HCT116 (cell line): ENCODE measurements around the gene PEX12. TPM values are rescaled to one million over a fixed set of nuclear protein-coding genes. Genes with fewer than 3 reads are reported as not detected.

Experiments
- ATAC-seq: fragments of 200-7000 bp; cut with Tn5 transposase; 2 replicates; pipeline ENCODE4 v1.9.1; 2020; ENCODE audit warnings: mild to moderate bottlenecking, moderate library complexity
- BruUV-seq: library from RNA; stranded (reverse); fragments of 400-500 nt; replicated peaks from 2 replicates; lab custom pipeline; 2021; lab: Mats Ljungman, UMichigan
- CTCF ChIA-PET: fragments of 300-600 bp; sonication (Branson Sonifier 250); formaldehyde crosslinking; loops from one replicate; lab custom pipeline; 2021; ENCODE audit warnings: antibody characterized with exemption; lab: Charles Lee
- POLR2A ChIA-PET: fragments of 300-600, 350-600 bp; sonication (Branson Sonifier 250); formaldehyde crosslinking; loops from one replicate; lab custom pipeline; 2021; ENCODE audit warnings: antibody characterized with exemption; lab: Charles Lee
- RAD21 ChIA-PET, 2 experiments: fragments of 300-600 bp; sonication (Branson Sonifier 250); formaldehyde crosslinking; loops; one replicate each; lab custom pipeline; 2023; ENCODE audit warnings: low total read pairs in 2 of 2; ENCODE audit not compliant: uncharacterized antibody in 2 of 2, unreplicated experiment in 2 of 2, low non-redundant PET in 1 of 2; lab: Charles Lee
- DNase-seq: peaks from one replicate; pipeline ENCODE4 v3.0.0-alpha.2; 2010; ENCODE audit warnings: low read depth, low spot score
- H2AFZ ChIP-seq: fragments of 200-600 bp; shearing (Covaris generic), sonication (generic); 2 replicates; pipeline ENCODE4 v1.6.1; 2017; ENCODE audit warnings: low read depth, mixed run types, mixed read lengths, antibody characterized with exemption, low read length; ENCODE audit not compliant: poor library complexity, severe bottlenecking
- H3K27ac ChIP-seq: 2 replicates; pipeline ENCODE4 v1.5.1; 2012; ENCODE audit warnings: low read depth, low read length
- H3K27me3 ChIP-seq: fragments of 200-600 bp; sonication (generic); 2 replicates; pipeline ENCODE4 v1.6.1; 2016; ENCODE audit warnings: mixed run types, low read length, mixed read lengths; ENCODE audit not compliant: insufficient read depth
- H3K36me3 ChIP-seq, 2 experiments: fragments of 200-500 bp in 1 of 2; fragments of 200-600 bp in 1 of 2; sonication (Bioruptor generic) in 1 of 2; sonication (generic) in 1 of 2; 2 replicates each; pipeline versions ENCODE4 v1.5.1 to v1.6.1; 2014 to 2016; ENCODE audit warnings: low read length in 2 of 2, inconsistent platforms in 1 of 2, mixed read lengths in 1 of 2, mixed run types in 1 of 2; ENCODE audit not compliant: insufficient read depth in 2 of 2, control insufficient read depth in 1 of 2
- H3K4me1 ChIP-seq, 2 experiments: fragments of 200-600 bp in 1 of 2; sonication (generic) in 1 of 2; 2 replicates each; pipeline versions ENCODE4 v1.5.1 to v1.6.1; 2012 to 2017; ENCODE audit warnings: low read length in 2 of 2, inconsistent platforms in 1 of 2, mild to moderate bottlenecking in 1 of 2, mixed read lengths in 1 of 2, mixed run types in 1 of 2, moderate library complexity in 1 of 2; ENCODE audit not compliant: insufficient read depth in 2 of 2, control insufficient read depth in 1 of 2
- H3K4me2 ChIP-seq: fragments of 200-600 bp; sonication (generic); 2 replicates; pipeline ENCODE4 v1.6.1; 2017; ENCODE audit warnings: mixed run types, low read length, mixed read lengths
- H3K4me3 ChIP-seq, 2 experiments: fragments of 200-600 bp in 1 of 2; sonication (generic) in 1 of 2; replicated peaks in 1 of 2; 2 replicates each; pipeline ENCODE4 v1.5.1; 2011 to 2016; ENCODE audit warnings: low read length in 2 of 2, control low read depth in 1 of 2, low read depth in 1 of 2, mild to moderate bottlenecking in 1 of 2, mixed read lengths in 1 of 2, mixed run types in 1 of 2
- H3K79me2 ChIP-seq: fragments of 200-600 bp; sonication (generic); 2 replicates; pipeline ENCODE4 v1.6.1; 2017; ENCODE audit warnings: mild to moderate bottlenecking, mixed run types, low read length, moderate library complexity, mixed read lengths; ENCODE audit not compliant: insufficient read depth
- H3K9ac ChIP-seq: fragments of 200-600 bp; sonication (generic); 2 replicates; pipeline ENCODE4 v1.6.1; 2016; ENCODE audit warnings: low read length, mixed read lengths
- H3K9me2 ChIP-seq: fragments of 200-600 bp; sonication (generic), shearing (Covaris generic); 2 replicates; pipeline ENCODE4 v1.6.1; 2017; ENCODE audit warnings: mixed run types, mild to moderate bottlenecking, moderate library complexity; ENCODE audit not compliant: insufficient read depth
- H3K9me3 ChIP-seq, 2 experiments: fragments of 200-500 bp in 1 of 2; fragments of 200-600 bp in 1 of 2; sonication (Bioruptor generic) in 1 of 2; sonication (generic) in 1 of 2; 2 replicates each; pipeline ENCODE4 v1.6.1; 2014 to 2017; ENCODE audit warnings: low read length in 2 of 2, mixed read lengths in 2 of 2, inconsistent platforms in 1 of 2, low read depth in 1 of 2, mild to moderate bottlenecking in 1 of 2, mixed run types in 1 of 2, moderate library complexity in 1 of 2; ENCODE audit not compliant: control insufficient read depth in 1 of 2, insufficient read depth in 1 of 2
- H4K20me1 ChIP-seq: fragments of 200-600 bp; sonication (generic), shearing (Covaris generic); 2 replicates; pipeline ENCODE4 v1.6.1; 2017; ENCODE audit warnings: mixed run types, mild to moderate bottlenecking, moderate library complexity; ENCODE audit not compliant: insufficient read depth
- EGR1 ChIP-seq: IDR thresholded peaks from 2 replicates; pipeline ENCODE4 v1.6.1; 2012; ENCODE audit warnings: low read depth
- EZH2 ChIP-seq: fragments of 200-600 bp; sonication (generic); IDR thresholded peaks from 2 replicates; pipeline ENCODE4 v1.6.1; 2017; ENCODE audit warnings: antibody characterized with exemption, mixed run types
- RAD21 ChIP-seq: IDR thresholded peaks from 2 replicates; pipeline ENCODE4 v1.6.1; 2012; ENCODE audit warnings: low read depth, mild to moderate bottlenecking
- REST ChIP-seq: IDR thresholded peaks from 2 replicates; pipeline ENCODE4 v1.6.1; 2012; ENCODE audit warnings: low read depth
- SIN3A ChIP-seq: IDR thresholded peaks from 2 replicates; pipeline ENCODE4 v1.6.1; 2012; ENCODE audit warnings: low read depth
- SRF ChIP-seq: IDR thresholded peaks from 2 replicates; pipeline ENCODE4 v1.6.1; 2012; ENCODE audit warnings: low read depth
- TCF7L2 ChIP-seq: IDR thresholded peaks from 2 replicates; pipeline ENCODE4 v1.7.0; 2011; ENCODE audit warnings: borderline replicate concordance, inconsistent platforms; ENCODE audit not compliant: insufficient read depth, insufficient read length; ENCODE audit errors: extremely low read depth
- YY1 ChIP-seq: IDR thresholded peaks from 2 replicates; pipeline ENCODE4 v1.6.1; 2011; ENCODE audit warnings: low read length, low read depth, moderate library complexity, mild to moderate bottlenecking; ENCODE audit not compliant: insufficient replicate concordance; ENCODE audit errors: extremely low read depth
- intact Hi-C: fragments of 100-400 bp; cut with micrococcal nuclease; formaldehyde crosslinking; loops from 2 replicates; pipeline ENCODE4 v1.10.0; 2022
- total RNA-seq: library from RNA; stranded (reverse); gene quantifications from one replicate; pipeline ENCODE4 v1.2.1, GENCODE V29; 2021; ENCODE audit not compliant: unreplicated experiment
- TF ChIP-seq, protein P1 (sequence below): IDR thresholded peaks from 2 replicates; pipeline ENCODE4 v1.6.1; 2012

The PEX12 gene
- total RNA-seq, 1 experiment from 2014 or later = 5.0 TPM

DNA sequence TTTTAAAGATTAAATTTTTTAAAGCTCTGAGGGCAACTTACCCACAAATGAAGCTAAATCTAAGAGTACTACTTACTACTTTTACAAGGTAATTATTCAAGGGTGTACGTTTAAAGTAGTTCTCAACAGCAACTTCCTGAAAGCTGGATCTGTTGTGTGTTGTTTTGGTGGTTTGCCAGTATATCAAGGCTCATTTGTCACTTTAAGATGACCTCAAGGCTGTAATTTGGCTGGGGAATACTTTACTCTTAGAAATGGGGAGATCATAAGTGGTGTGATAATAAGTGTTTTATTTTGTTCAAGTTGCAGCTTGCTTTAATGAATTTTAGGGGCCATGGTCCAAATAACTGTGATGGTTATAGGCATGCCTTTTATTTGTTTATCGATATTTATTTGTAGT lies 39.1 kb upstream of the PEX12 start:
- Histone ChIP-seq H3K4me2 (no peak overlapping the region), H3K9me2 (no peaks in the 10 kb centered on the region), H3K27ac (no peak overlapping the region), H3K27me3 (no peaks in the 10 kb centered on the region), H2AFZ (no peak overlapping the region), H3K4me1 (no peaks in the 10 kb centered on the region), H3K79me2 (peaks cover 70% of the 10 kb centered on the region), H3K9ac (no peak overlapping the region), H4K20me1 (peaks cover 8% of the 10 kb centered on the region; the same call in 1 of the 2 replicates), H3K36me3 (peaks cover 2 to 6% of the 10 kb centered on the region in 2 experiments; a peak in 1 of 4 replicates), H3K4me3 (no peak overlapping the region), H3K9me3 (no peaks in the 10 kb centered on the region)
- ATAC-seq (no peak), DNase-seq (no peak)
- POLR2A ChIA-PET = no interaction called here
- CTCF ChIA-PET = no interaction called here
- RAD21 ChIA-PET = no interaction called here
- no TSS peak for BruUV-seq
- TF ChIP-seq EGR1 (no peak), SRF (no peak), RAD21 (no peak), YY1 (no peak), EZH2 (no peak), REST (no peak), TCF7L2 (no peak), SIN3A (no peak)
- TF ChIP-seq, protein P1, sequence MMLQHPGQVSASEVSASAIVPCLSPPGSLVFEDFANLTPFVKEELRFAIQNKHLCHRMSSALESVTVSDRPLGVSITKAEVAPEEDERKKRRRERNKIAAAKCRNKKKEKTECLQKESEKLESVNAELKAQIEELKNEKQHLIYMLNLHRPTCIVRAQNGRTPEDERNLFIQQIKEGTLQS = no peak
- intact Hi-C loops = loop anchor here (10.0 kb wide), 1 partner anchor 187 kb away; the partner anchor contains the start of gene TAF15
